GM12865 (cell line): ENCODE data around the gene GALNT9.

Experiments
- DNase-seq: peaks from one replicate; pipeline ENCODE4 v3.0.0; 2010; ENCODE audit warnings: low read depth
- H3K4me3 ChIP-seq: 2 replicates; pipeline ENCODE4 v1.5.1; 2011; ENCODE audit warnings: mild to moderate bottlenecking, low read depth, low read length, control low read depth
- CTCF ChIP-seq: IDR thresholded peaks from 2 replicates; pipeline ENCODE4 v1.5.1; 2011; ENCODE audit warnings: low read length, control low read depth, low read depth, inconsistent platforms; ENCODE audit not compliant: insufficient read depth; ENCODE audit errors: missing control alignments

Gene GALNT9

GRCh38 chr12:132341318-132342050, 12.1 kb upstream of the GALNT9 start:
- DNase-seq, result no peak
- TF ChIP-seq CTCF, result no peak
- H3K4me3 ChIP-seq, result no peak overlapping the region

- no peak for DNase-seq
- no peak for TF ChIP-seq CTCF
Observed at GRCh38 chr12:132340266-132341035, 11.1 kb upstream of the GALNT9 start.

GRCh38 chr12:132339856-132340255, 10.5 kb upstream of the GALNT9 start:
- DNase-seq, result no peak
- H3K4me3 ChIP-seq, result no peak overlapping the region
- no peak for TF ChIP-seq CTCF

More at GRCh38 chr12:132340266-132341035, 11.1 kb upstream of the GALNT9 start:
- H3K4me3 ChIP-seq, result no peak overlapping the region

- no peak for TF ChIP-seq CTCF
- DNase-seq, result no peak
- H3K4me3 ChIP-seq, result no peak overlapping the region
Observed at GRCh38 chr12:132338781-132339180, 9.4 kb upstream of the GALNT9 start.

GRCh38 chr12:132338311-132338710, 8.9 kb upstream of the GALNT9 start:
- TF ChIP-seq CTCF, result no peak
- H3K4me3 ChIP-seq, result no peak overlapping the region
- DNase-seq, result no peak

DNA sequence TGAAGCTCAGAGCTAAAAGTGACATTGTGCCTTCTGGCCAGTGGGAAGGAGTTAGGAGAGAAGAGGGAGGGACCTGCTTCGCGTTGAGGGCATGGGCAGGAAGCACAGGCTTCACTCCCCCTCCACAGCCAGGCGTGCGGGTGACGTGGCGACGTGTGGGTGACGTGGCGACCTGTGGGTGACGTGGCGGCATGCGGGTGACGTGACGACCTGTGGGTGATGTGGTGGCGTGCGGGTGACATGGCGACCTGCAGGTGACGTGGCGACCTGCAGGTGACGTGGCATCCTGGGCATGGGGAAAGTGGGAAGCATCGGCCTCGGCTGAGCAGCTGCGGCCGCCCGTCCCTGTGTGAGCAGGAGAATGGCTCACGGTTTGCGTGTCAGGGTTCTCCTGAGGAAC, 8.2 kb upstream of the GALNT9 start:
- no peak for TF ChIP-seq CTCF
- DNase-seq, result no peak

More for the DNA sequence above, 8.2 kb upstream of the GALNT9 start:
- no peak overlapping the region for H3K4me3 ChIP-seq
